GM12878 (cell line): ENCODE measurements around the gene EEFSEC. TPM values are rescaled to one million over a fixed set of nuclear protein-coding genes. Genes with fewer than 3 reads are reported as not detected.

Source experiments
- ATAC-seq: fragments of 200-7000 bp; cut with Tn5 transposase; 3 replicates; pipeline ENCODE4 v1.9.1; 2020; ENCODE audit warnings: mild to moderate bottlenecking, moderate library complexity
- BruUV-seq: library from RNA; stranded (reverse); fragments of 400-500 nt; replicated peaks from 2 replicates; lab custom pipeline; 2021; lab: Mats Ljungman, UMichigan
- CTCF ChIA-PET: fragments of 300-600 bp; sonication (Branson Sonifier 250); formaldehyde crosslinking; extraction: SDS; loops from one replicate; lab custom pipeline; 2021; ENCODE audit warnings: inconsistent platforms; lab: Yijun Ruan, JAX
- POLR2A ChIA-PET: fragments of 350-600 bp; formaldehyde crosslinking; extraction: SDS; loops from one replicate; lab custom pipeline; 2021; ENCODE audit warnings: inconsistent platforms; lab: Charles Lee
- RAD21 ChIA-PET: fragments of 300-600 bp; sonication (Branson Sonifier 250); formaldehyde crosslinking; loops from one replicate; lab custom pipeline; 2023; ENCODE audit warnings: antibody characterized with exemption; ENCODE audit not compliant: unreplicated experiment; lab: Charles Lee
- SMC1A ChIA-PET: fragments of 300-600 bp; sonication (Branson Sonifier 250); formaldehyde crosslinking; loops from one replicate; lab custom pipeline; 2023; ENCODE audit not compliant: unreplicated experiment, uncharacterized antibody; lab: Charles Lee
- DNase-seq: peaks from one replicate; pipeline ENCODE4 v3.0.0-alpha.2; 2011; ENCODE audit warnings: low read depth, low spot score
- FAIRE-seq: peaks from 3 replicates; lab custom pipeline; 2011; peaks lifted over from hg19 to GRCh38; lab: Jason Lieb, UNC
- H2AFZ ChIP-seq: 2 replicates; pipeline ENCODE4 v1.6.0; 2011; ENCODE audit warnings: low read depth, low read length, control low read depth; ENCODE audit not compliant: control insufficient read depth
- H3K27ac ChIP-seq: 2 replicates; pipeline ENCODE4 v1.5.1; 2011; ENCODE audit warnings: control low read depth; ENCODE audit not compliant: control insufficient read depth, insufficient read depth
- H3K27me3 ChIP-seq, 2 experiments: replicated peaks in 1 of 2; 2 replicates each; pipeline versions ENCODE4 v1.6.0 to v1.6.1; 2011; ENCODE audit warnings: low read length in 1 of 2; ENCODE audit not compliant: control insufficient read depth in 2 of 2, insufficient read depth in 2 of 2
- H3K36me3 ChIP-seq, 2 experiments: 2 replicates each; pipeline ENCODE4 v1.5.1; 2011; ENCODE audit warnings: low read length in 1 of 2; ENCODE audit not compliant: control insufficient read depth in 2 of 2, insufficient read depth in 2 of 2
- H3K4me1 ChIP-seq: 2 replicates; pipeline ENCODE4 v1.6.1; 2011; ENCODE audit warnings: mild to moderate bottlenecking, low read length, moderate library complexity, mixed read lengths; ENCODE audit not compliant: control insufficient read depth, insufficient read depth
- H3K4me2 ChIP-seq: 2 replicates; pipeline ENCODE4 v1.6.0; 2011; ENCODE audit warnings: control low read depth; ENCODE audit not compliant: control insufficient read depth, insufficient read depth
- H3K4me3 ChIP-seq: fragments of 200-600 bp; sonication (generic); 2 replicates; pipeline ENCODE4 v1.5.1; 2016
- H3K79me2 ChIP-seq: 2 replicates; pipeline ENCODE4 v1.6.0; 2011; ENCODE audit warnings: low read length; ENCODE audit not compliant: control insufficient read depth, insufficient read depth
- H3K9ac ChIP-seq: 2 replicates; pipeline ENCODE4 v1.8.0; 2011; ENCODE audit warnings: low read length, control low read depth, mixed read lengths; ENCODE audit not compliant: control insufficient read depth, insufficient read depth
- H3K9me3 ChIP-seq: replicated peaks from 3 replicates; pipeline ENCODE4 v1.5.1; 2011; ENCODE audit warnings: mild to moderate bottlenecking, low read length; ENCODE audit not compliant: control insufficient read depth, insufficient read depth
- H4K20me1 ChIP-seq: 2 replicates; pipeline ENCODE4 v1.6.0; 2011; ENCODE audit not compliant: control insufficient read depth, insufficient read depth
- ASH2L ChIP-seq: fragments of 300-600, 200-600 bp; sonication (generic); IDR thresholded peaks from 2 replicates; pipeline ENCODE4 v1.6.1; 2017; ENCODE audit warnings: low read depth, mild to moderate bottlenecking, borderline replicate concordance
- FOXK2 ChIP-seq: fragments of 450-650 bp; IDR thresholded peaks from 2 replicates; pipeline ENCODE4 v1.6.1; 2017; ENCODE audit warnings: mild to moderate bottlenecking, moderate library complexity
- HDAC6 ChIP-seq: fragments of 200-600 bp; sonication (generic); IDR thresholded peaks from one replicate; pipeline ENCODE4 v1.8.0; 2017; ENCODE audit warnings: antibody characterized with exemption; ENCODE audit not compliant: unreplicated experiment
- JUNB ChIP-seq: IDR thresholded peaks from 2 replicates; pipeline ENCODE4 v1.6.1; 2016; ENCODE audit warnings: antibody characterized with exemption, mild to moderate bottlenecking
- NFYB ChIP-seq: IDR thresholded peaks from 2 replicates; pipeline ENCODE4 v1.6.1; 2011; ENCODE audit warnings: low read depth, mild to moderate bottlenecking, low read length, improper control_type of control experiment, moderate library complexity; ENCODE audit not compliant: insufficient read depth
- PAX5 ChIP-seq: IDR thresholded peaks from 2 replicates; pipeline ENCODE4 v1.6.1; 2011; ENCODE audit warnings: low read depth, low read length, borderline replicate concordance
- POU2F2 ChIP-seq: IDR thresholded peaks from 3 replicates; pipeline ENCODE4 v1.6.1; 2011; ENCODE audit warnings: low read depth, mild to moderate bottlenecking, low read length, borderline replicate concordance
- RUNX3 ChIP-seq: IDR thresholded peaks from 2 replicates; pipeline ENCODE4 v1.6.1; 2012; ENCODE audit warnings: low read length, inconsistent platforms
- SKIL ChIP-seq: fragments of 450-650 bp; IDR thresholded peaks from 2 replicates; pipeline ENCODE4 v1.6.1; 2017; ENCODE audit warnings: mild to moderate bottlenecking, low read depth, inconsistent platforms; ENCODE audit not compliant: poor library complexity, severe bottlenecking
- STAT1 ChIP-seq: fragments of 450-650 bp; conservative IDR thresholded peaks from 2 replicates; pipeline ENCODE4 v1.6.1; 2014; ENCODE audit warnings: antibody characterized with exemption, mild to moderate bottlenecking
- TCF3 ChIP-seq: IDR thresholded peaks from 2 replicates; pipeline ENCODE4 v1.6.1; 2012; ENCODE audit warnings: low read depth, mild to moderate bottlenecking, low read length, borderline replicate concordance; ENCODE audit not compliant: insufficient read depth
- WGBS: methylation state at CpG from one replicate; pipeline ENCODE4 v1.1.6; 2016; ENCODE audit warnings: low lambda C conversion rate; ENCODE audit not compliant: insufficient replicate concordance, insufficient coverage; ENCODE audit errors: missing lambda C conversion rate; 5-methylcytosine and 5-hydroxymethylcytosine counted together
- in situ Hi-C: fragments of 300-500 bp; cut with MboI; formaldehyde crosslinking; loops from 9 replicates; pipeline ENCODE4 v1.14.3; 2018; ENCODE audit warnings: mixed read lengths
- intact Hi-C: fragments of 100-400 bp; cut with micrococcal nuclease; formaldehyde crosslinking; loops from one replicate; pipeline ENCODE4 v1.14.2; 2022; ENCODE audit not compliant: unreplicated experiment
- polyA plus RNA-seq, 11 experiments: library from polyadenylated mRNA; depleted of rRNA in 4 of 11; unstranded in 6 of 11; stranded (reverse) in 5 of 11; fragments of >200 nt; fragmentation: Nextera tagmentation in 4 of 11; fragmentation: Illumina TruSeq in 1 of 11; extraction: Ambion mirVana in 4 of 11; extraction: Trizol in 1 of 11; gene quantifications; 1 replicate in 1 of 11; 2 replicates in 10 of 11; pipeline versions ENCODE4 v1.2.1 to v1.2.3, GENCODE V29; 2011 to 2016; ENCODE audit warnings: inconsistent platforms in 2 of 11, missing spikeins in 2 of 11, low read depth in 1 of 11
- total RNA-seq, 4 experiments: library from RNA; depleted of rRNA in 3 of 4; stranded (reverse); fragments of >200 nt in 3 of 4; fragmentation: Illumina TruSeq in 1 of 4; extraction: Trizol in 1 of 4; gene quantifications; 2 replicates each; pipeline versions ENCODE4 v1.2.1 to v1.2.3, GENCODE V29; 2013 to 2021
- TF ChIP-seq, protein P1 (sequence below): fragments of 450-650 bp; IDR thresholded peaks from 2 replicates; pipeline ENCODE4 v1.6.1; 2017; ENCODE audit warnings: mild to moderate bottlenecking, moderate library complexity

EEFSEC gene
- total and polyA plus RNA-seq, 10 of the 15 experiments (the other 5 are each of a cell fraction or from before 2014, with no cell fraction given) = 0.29 to 29.1 (median 16.1) TPM

DNA sequence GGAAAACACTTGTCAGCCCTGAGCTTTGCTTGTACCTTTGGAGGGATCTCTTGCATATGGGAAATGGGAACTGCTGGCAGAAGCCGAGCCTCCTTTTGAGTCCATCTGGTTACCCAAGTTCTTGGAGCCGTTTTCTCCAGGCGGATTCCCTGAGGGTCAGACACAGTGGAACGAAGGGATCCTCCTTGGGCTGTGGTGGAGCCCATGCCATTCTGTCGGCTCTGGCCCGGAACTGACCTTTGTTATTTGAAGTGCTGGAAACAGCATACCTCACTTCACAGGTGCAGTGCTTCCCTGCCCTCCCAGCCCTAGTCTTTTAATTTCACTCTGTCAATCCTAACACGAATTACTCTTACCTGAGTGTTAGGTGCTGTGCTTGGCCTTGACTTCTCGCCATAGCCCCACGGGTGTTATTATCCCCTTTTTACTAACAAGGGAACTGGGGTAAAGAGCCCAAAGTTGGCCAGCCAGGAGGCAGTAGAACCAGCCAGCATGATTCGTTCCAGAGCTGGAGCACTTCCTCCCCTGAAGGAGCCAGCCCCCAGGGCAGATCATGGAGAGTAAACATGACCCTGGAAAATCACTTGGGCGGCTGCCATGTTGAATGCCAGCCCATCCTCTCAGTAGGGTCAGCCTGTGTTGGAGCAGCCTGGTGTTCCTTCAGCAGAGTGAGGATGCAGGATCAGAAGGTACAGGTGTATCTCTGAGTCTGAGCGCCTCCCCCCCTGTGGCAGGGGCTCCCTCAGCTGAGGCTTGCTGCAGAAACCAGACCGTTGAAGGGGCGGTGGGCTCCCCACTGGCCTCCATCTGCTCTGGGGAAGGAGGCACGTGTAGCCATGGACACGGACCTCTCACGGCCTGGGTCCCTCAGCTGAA, 170.2 kb downstream of the EEFSEC start:
- no peak overlapping the region for H2AFZ ChIP-seq
- no peak overlapping the region for H3K27ac ChIP-seq
- no peak for TF ChIP-seq FOXK2
- TF ChIP-seq NFYB = no peak
- no peak for TF ChIP-seq STAT1
- TF ChIP-seq, protein P1, sequence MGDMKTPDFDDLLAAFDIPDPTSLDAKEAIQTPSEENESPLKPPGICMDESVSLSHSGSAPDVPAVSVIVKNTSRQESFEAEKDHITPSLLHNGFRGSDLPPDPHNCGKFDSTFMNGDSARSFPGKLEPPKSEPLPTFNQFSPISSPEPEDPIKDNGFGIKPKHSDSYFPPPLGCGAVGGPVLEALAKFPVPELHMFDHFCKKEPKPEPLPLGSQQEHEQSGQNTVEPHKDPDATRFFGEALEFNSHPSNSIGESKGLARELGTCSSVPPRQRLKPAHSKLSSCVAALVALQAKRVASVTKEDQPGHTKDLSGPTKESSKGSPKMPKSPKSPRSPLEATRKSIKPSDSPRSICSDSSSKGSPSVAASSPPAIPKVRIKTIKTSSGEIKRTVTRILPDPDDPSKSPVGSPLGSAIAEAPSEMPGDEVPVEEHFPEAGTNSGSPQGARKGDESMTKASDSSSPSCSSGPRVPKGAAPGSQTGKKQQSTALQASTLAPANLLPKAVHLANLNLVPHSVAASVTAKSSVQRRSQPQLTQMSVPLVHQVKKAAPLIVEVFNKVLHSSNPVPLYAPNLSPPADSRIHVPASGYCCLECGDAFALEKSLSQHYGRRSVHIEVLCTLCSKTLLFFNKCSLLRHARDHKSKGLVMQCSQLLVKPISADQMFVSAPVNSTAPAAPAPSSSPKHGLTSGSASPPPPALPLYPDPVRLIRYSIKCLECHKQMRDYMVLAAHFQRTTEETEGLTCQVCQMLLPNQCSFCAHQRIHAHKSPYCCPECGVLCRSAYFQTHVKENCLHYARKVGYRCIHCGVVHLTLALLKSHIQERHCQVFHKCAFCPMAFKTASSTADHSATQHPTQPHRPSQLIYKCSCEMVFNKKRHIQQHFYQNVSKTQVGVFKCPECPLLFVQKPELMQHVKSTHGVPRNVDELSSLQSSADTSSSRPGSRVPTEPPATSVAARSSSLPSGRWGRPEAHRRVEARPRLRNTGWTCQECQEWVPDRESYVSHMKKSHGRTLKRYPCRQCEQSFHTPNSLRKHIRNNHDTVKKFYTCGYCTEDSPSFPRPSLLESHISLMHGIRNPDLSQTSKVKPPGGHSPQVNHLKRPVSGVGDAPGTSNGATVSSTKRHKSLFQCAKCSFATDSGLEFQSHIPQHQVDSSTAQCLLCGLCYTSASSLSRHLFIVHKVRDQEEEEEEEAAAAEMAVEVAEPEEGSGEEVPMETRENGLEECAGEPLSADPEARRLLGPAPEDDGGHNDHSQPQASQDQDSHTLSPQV = no peak
- TF ChIP-seq HDAC6 = no peak
- TF ChIP-seq SKIL = no peak
- no peak for TF ChIP-seq RUNX3
- no peak for TF ChIP-seq POU2F2
- no peak for TF ChIP-seq ASH2L
- TF ChIP-seq PAX5 = no peak
- TF ChIP-seq JUNB = no peak
- TF ChIP-seq TCF3 = no peak
- in situ Hi-C loops = no loop called here
- ChIA-PET CTCF (interaction anchor here (1.0 to 2.2 kb wide), 5 partner anchors 38 to 273 kb away, joined by 3 to 14 read pairs (median 4); no protein-coding TSS in a partner anchor), SMC1A (interaction anchor here (1.3 kb wide), 1 partner anchor 228 kb away, joined by 5 read pairs; no protein-coding TSS in a partner anchor), RAD21 (interaction anchor here (2.3 kb wide), 1 partner anchor 228 kb away, joined by 9 read pairs; no protein-coding TSS in a partner anchor), POLR2A (no interaction called here)
- H3K4me3 ChIP-seq = no peak overlapping the region
- FAIRE-seq = no peak
- no peaks in the 10 kb centered on the region for H3K4me1 ChIP-seq
- no peaks in the 10 kb centered on the region for H3K9me3 ChIP-seq
- BruUV-seq = no TSS peak
- intact Hi-C loops = no loop called here
- no peaks in the 10 kb centered on the region for H3K27me3 ChIP-seq
- ATAC-seq = no peak
- no peak overlapping the region for H3K4me2 ChIP-seq
- 96% methylated on average over 17 of the region's 17 CpGs for WGBS
- H3K79me2 ChIP-seq = no peaks in the 10 kb centered on the region
- DNase-seq = no peak
- H3K36me3 ChIP-seq = no peaks in the 10 kb centered on the region
- 0 out of 2 replicates have a peak, but pooled peaks cover 3% of the 10 kb centered on the region for H4K20me1 ChIP-seq
- H3K9ac ChIP-seq = no peak overlapping the region
